Activated naive CD4-positive, alpha-beta T cell (primary cell): ENCODE measurements around the gene NUP133.
"Not testable (repeated sequence)": the region's sequence is repeated elsewhere in the genome, so short reads cannot be mapped to it uniquely, and the experiment has no call there.

Experiments used
- DNase-seq, 4 experiments: peaks; one replicate each; lab custom pipeline; 2025; lab: John Stamatoyannopoulos, UW

NUP133 gene

DNA sequence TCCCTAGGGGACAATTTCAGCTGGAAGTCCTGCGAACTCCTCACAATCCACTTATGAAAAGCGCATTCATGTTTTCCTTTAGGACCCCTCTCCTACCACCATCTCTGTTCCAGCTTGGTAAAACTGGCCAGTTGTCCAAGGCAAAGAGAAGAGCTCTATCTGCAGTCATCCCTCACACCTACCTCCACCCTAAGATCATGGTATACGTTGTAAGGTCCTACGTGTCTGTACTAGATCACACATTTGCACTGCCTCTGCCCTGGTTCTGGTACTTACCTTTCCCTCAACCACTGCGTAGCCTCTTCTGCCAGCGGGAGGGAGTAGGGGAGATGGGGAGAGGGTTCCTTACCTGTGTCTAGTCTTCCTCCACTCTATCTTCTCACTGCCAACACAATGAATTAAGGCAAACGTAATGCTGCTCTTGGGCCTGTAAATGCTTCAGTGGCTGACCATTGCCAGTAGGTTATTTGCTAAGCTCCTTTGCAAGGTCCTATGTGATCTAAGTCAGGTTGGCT, 739 bp upstream of the NUP133 start:
- no peak for DNase-seq

DNA sequence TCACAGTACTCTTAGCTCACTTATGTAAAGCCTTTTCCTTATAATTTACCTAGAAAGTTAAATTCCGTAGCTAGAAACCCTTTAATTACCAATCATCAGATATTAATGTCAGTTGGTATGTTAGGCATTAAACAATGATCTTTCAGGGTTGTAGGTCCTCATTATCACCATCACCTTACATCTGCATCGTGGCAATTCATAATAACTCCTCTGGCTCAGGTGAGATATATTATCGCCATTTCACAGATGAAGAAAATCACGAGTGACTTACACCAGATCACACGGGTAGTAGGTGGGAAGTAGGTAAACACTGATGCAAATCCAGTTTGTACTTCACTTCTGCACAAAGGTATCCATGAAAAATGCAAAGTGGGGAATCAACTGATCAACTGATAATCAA, 639 bp downstream of the NUP133 start:
- no peak for DNase-seq

DNA sequence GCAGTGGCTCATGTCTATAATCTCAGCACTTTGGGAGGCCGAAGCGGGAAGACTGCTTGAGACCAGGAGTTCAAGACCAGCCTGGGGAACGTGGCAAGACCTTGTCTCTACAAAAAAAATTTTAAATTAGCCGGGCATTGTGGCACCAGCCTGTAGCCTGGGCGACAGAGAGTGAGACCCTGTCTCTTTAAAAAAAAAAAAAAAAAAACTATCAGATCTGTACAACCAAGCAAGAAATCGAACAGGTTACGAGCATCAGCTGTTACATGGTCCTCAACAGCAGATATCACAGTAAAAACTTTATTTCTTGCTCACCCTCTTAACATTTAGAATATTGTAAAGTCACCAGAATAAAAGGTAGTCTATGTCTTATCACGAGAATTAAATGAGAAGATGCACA, 1.5 kb downstream of the NUP133 start:
- DNase-seq, result no peak

DNA sequence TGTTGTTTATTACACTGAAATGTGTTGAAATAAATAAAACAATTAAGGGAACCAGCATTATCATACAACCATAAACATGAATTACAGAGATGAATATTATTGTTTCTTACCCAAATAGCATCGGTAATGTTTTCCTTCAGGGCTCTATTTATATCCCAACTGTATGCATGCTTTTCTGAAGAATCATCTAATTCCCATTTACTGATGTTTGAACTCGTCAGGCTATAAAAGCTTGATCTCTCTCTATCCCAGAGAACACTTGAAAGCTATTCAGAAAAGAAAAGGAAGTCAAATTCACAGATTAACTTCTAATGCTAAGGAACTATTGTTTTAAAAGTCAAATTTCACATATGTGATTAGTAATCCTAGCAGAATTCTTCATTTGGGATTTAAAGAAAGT, 12.4 kb downstream of the NUP133 start:
- no peak for DNase-seq

DNA sequence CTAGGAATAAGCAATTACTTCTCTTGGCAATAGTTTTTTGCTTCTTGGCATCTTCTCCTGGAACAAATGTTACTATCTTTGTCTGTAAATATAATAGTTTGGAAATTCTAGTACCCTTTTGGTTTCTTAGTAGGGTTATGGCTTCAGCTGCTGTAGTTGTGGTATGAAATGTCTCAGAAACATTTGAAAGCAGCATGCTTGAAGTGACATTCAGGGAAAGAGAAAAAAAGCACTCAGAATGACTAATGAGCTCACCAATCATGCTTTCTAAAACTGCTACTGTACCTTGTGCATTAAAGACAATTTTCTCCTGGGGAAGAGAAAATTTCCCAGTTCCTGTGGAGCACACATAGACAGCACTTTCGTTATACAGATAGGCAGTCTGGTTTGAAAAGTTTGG, 21.0 kb downstream of the NUP133 start:
- DNase-seq, result no peak

DNA sequence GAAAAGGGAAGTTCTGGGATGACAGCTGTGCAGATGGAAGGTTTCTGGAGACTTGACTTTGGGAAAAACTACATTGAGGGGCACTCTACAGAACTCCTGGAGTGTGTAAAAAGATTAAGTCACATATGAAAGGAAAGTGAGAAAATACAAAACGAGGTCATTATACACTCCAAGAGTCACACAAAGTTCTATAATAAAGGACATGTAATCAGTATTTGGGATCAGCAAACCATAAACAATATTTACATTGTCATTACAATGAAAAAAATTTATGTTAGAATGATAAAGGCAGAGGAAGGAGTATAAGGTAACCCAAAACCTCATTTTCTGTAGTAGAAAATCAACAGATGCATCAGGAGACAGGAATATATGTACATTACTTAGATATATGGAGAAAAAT, 22.8 kb downstream of the NUP133 start:
- DNase-seq, result no peak

DNA sequence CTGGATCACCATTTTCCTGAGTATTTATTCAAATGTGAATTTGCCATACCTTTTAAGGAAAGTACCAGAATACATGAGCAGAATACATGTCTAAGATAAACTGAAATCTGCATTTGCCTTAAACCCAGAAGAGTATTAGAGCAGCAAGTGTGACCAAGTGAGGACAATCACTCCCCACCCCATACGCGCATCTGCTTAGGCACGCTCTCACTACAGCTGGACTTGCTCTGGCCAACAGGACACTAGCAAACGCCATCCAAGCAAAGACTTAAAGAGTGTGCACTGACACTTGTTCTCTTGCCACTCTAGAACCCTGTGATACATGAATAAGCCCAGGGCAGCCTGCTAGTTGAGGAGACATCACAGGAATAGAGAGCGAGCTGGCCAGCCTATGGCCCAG, 25.6 kb downstream of the NUP133 start:
- DNase-seq, result no peak

DNA sequence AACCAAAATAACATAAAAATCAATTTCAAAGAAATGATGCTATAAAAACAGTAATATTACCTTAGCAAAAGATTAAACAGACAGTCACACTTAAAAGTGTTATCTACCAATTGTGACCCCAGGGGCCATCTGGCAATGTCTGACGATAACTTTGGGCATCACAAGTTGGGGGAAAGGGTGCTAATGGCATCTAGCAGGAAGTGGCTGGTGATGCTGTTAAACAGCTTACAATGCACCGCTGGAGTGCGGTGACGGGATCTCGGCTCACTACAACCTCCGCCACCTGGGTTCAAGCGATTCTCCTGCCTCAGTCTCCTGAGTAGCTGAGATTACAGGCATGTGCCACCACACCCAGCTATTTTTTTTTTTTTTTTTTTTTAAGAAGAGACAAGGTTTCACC, 27.6 kb downstream of the NUP133 start:
- no peak for DNase-seq

DNA sequence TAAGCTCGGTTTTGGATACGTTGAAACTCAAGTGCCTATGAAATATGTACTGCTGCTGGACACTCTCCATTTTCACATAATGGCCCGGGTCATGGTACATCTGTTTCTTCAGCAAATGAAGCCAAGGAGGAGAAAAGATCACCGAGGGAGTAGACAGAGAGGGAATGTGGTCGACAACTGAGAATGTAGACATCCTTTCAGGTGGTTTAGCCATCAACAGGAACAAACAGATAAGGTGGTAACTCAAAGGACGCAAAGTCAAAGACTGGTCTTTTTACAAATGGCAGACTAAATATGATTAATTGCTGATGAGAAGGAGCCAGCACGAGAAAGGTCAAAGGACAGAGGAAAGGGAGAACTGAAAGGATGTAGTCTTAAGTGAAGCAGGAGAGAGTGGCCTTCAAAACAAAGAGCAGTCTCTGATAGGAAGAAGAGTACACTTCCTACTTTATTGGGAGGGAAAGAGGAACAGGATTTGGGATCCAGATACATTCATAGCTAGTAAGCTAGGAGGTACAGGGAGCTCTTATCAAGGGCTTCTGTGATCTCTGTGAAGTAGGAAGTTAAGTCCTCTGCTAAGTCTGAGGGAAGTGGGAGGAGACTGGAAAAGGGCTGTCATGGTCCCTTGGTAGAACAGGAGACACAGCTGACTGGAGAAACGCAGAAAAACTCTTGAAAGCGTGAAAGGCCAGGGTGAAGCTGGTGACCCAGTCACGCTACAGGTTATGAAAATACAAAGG, 28.3 kb downstream of the NUP133 start:
- DNase-seq, result no peak

DNA sequence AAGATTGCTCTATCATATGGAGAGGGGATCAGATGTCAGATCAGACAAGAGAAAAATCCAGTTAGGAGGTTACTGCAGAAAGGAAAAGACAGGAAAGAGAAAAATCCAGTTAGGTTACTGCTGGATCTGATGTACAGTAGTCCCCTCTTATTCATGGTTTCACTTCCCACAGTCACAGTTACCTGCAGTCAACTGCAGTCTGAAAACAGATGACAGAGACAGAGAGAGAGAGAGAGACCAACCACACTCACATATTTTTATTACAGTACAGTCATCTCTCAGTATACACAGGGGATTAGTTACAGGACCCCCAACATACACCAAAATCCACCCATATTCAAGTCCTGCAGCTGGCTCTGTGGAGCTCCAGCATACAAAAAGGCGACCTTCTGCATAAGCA, 29.3 kb downstream of the NUP133 start:
- no peak for DNase-seq

DNA sequence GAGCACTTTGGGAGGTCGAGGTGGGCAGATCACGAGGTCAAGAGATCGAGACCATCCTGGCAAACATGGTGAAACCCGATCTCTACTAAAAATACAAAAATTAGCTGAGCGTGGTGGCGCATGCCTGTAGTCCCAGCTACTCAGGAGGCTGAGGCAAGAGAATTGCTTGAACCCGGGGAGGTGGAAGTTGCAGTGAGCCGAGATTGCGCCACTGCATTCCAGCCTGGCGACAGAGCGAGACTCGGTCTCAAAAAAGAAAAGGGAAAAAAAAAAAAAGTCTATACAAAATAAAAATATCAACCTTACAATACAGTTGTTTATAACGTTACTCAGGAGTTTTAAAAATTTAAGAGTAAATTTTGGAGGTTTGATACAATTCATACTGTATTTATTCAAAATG, 32.3 kb downstream of the NUP133 start:
- DNase-seq, result not testable (repeated sequence)

DNA sequence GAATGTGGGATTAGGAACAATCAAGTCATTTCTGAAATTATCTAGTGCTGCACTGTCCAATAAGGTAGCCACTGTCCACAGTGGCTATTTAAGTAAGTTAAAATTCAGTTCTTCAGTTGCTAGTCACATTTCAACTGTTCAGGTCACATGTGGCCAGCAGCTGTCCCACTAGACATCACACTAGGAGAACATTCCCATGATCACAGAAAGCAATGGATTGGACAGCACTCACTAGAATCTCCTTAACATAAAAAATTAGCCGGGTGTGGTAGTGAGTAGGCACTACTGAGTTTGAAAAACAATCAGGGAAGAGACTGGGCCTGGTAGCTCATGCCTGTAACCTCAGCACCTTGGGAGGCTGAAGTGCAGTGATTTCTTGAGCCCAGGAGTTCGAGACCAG, 33.6 kb downstream of the NUP133 start:
- DNase-seq, result no peak

DNA sequence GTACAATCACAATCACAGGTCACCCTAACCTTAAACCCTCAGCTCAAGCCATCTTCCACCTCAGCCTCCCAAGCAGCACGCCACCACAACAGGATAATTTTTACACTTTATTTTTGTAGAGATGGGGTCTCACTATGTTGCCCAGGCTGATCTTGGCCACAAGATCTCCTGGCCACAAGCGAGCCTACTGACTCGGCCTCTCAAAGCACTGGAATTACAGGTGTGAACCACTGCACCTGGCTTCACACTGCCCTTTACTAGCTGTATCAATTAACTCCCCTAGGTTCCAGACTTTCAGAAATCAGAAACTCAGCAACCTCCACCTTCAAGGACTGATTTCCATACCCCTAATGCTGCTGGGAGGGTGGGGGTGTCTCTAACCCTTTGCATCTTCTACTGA, 37.0 kb downstream of the NUP133 start:
- no peak for DNase-seq

DNA sequence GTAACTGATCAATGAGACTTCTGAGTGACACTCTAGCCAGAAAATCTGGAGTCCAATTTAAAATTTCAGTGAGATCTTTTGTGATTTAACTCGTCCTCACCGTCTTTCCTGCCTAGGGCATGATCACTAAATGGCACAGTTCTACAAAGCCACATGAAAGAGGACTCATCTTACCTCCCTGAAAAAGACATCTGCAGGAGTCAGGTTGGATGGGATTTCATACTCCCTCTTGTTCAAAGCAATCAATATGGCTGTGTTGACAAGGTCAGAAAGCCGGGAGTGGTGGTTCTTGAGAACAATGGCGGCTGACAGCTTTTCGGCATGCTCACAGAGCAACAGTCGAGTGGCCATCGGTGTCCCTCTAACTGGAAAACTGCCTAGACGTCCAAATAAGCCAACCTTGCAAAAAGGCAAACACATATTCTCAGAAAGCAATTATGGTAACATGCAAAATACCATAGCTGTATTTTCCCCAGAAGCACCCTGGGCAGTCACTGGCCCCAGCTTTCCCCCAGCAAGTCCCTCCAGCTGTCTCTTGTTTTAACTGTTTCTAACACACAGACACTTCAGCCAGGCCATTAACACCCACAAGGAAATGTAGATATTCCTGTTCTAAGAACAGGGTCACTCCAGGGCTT, 37.6 kb downstream of the NUP133 start:
- DNase-seq, result no peak

DNA sequence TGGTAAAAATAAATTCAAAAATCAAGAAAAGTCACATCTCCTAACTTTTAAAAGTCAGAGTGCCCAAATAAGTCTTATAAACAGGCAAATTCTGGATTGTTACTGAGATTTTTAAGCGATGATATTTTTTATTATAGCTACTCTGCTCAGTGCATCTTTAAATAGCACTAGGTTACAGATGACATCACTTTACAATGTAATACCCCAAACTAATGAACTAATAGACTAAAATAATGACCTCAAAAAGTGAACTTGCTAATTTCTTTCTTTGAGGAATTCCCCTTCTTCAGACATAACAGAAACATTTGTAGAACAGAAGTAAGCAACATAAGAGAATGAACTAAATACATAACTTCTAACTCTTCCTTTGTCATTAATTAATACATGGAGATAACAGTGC, 41.3 kb downstream of the NUP133 start:
- DNase-seq, result no peak

DNA sequence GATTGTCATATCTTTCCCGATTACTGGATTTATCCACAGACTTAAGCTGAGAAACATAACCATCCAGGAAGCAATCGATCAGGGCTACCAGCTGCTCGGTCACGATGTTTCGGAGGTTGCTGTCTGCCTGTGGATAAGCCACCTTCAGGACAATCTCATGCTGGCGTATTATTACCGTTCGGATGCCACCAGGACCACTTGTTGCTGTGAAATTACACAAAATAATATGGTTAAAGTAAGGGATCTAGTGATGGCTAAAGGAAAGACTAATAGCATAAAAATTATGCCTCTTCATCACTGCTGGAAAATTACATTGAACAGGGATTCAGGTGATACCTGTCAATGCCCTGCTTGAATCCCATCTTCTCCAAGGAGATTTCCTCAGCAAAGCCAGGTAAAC, 43.5 kb downstream of the NUP133 start:
- no peak for DNase-seq

DNA sequence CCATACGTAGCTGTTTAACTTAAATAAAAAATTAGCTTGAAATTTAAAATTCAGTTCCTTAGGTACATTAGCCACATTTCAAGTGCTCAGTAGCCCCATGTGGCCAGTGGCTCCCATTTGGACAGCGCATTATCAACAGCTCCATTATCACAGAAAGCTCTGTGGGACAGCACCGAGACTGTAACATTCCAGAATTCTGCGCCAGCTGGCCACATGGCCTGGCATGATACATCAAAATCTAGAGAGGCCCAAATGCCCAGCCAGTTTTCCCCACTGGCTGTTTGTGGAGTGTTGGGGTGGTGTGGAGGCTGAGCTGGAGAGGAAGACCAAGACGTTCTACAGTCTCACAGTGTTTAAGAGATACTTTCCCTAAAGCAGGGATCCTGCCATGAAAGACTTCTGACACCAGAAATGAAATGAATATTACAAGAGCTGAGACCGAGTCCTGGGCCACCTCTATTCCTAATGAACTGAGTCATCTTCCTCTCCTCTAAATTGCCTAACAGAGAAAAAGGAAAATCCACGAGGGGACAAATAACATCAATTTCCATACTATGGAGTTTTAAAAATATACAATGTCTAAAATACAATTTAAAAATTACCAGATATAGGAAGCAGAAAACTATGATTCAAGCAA, 47.0 kb downstream of the NUP133 start:
- no peak for DNase-seq

DNA sequence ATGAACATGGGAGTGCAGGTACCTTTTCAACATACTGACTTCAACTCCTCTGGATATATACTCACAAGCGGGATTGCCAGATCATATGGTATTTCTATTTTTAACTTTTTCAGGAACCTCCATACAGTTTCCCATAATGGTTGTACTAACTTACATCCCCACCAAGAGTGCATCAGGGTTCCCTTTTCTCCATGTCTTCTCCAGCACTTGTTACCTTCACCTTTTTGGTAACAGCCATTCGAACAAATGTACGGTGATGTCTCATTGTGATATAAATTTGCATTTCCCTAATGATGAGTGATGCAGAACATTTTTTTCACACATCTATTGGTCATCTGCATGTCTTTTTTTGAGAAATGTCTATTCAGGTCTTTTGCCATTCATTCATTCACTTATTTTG, 48.3 kb downstream of the NUP133 start:
- no peak for DNase-seq

DNA sequence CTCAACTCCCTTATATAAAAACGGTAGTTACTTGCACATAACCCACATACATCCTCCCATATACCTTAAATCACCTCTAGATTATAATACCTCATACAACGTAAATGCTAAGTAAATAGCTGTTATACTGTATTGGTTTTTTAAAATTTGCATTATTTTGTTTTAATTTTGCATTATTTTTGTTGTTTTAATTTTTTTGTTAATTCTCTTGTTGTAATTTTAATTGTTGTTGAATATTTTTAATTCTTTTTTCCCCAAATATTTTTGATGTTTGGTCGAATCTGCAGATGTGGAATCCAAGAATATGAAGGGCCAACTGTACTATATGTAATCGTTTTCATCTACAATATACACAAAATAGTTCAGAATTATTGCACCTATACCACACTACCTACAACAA, 50.7 kb downstream of the NUP133 start:
- DNase-seq, result no peak

DNA sequence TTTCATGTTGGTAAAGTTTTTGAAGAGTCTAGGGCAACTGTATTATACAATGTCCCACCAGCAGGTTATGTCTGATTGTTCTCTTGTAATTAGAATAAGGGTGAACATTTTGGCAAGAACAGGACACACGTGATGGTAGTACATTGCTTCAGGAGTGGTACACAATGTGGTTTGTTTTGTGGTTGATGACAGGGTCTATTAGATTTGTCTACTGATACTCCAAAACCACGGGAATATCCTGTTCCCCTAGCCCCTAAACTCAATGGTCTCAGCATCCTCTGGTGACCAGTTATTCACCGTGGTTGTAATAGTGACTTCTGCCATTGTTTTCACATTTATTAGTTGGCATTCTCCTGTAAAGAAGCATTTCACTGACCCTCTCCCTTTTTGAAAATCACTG, 52.1 kb downstream of the NUP133 start:
- DNase-seq, result no peak

DNA sequence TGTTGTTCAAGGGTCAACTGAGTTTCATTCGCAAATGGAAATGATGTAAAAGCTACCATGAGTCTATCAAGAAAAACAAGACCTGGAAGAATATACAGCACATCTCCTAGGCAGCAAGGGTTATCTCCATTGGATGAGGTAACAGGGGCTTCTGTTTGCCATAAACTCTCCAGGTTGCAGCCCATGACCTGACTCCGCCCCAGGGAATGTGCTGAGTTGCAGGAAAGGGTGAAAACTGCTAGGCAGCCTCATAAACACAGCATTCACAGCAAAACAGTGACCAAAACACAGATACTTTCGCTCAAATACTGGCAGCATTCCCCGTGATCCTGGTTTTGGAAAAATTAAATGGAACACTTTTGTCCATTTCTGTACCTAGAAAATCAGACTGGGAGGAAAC, 54.1 kb downstream of the NUP133 start:
- DNase-seq, result no peak

DNA sequence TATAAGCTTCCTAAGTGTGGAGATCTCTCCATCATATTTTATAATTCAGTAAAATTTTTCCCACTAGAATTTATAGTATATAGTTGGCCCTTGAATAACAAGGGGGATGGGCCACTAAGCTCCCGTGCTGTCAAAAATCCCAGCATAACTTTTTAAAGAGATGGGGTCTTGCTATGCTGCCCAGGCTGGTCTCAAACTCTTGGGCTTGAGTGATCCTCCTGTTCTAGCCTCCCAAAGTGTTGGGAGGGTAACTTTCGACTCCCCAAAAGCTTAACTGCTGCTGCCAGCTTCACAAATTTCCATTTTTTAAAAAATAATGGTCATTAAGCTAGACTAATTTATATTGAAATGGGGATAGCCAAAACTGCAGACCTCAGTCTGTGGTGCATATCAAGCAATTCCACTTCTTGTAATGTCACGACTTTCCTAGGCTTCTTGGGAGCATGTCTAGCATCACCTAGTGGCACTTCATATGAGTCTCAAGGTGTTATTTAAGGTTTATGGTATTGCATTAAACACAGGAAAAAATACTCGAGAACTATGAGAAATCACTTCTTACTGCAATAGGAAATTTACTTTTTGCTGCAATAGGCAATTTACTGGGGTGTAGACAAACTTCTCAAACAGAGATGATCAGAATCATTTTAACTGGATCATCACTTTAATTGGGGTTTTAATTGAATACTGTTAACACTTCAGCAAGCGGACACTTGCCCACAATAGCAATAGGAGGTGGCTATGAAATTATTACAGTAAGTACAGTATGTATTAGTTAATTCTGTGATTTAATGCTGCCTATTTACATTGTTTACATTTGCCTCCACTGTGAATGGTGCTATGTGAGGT, 55.0 kb downstream of the NUP133 start:
- no peak for DNase-seq
